LNCAP (cell line): Measurements from ENCODE around the gene PRR4.

ENCODE experiments used
- CTCF ChIP-seq: fragments of 450-650 bp; IDR thresholded peaks from 2 replicates; pipeline ENCODE4 v1.5.1; 2017; ENCODE audit warnings: mild to moderate bottlenecking

Gene PRR4, protein sequence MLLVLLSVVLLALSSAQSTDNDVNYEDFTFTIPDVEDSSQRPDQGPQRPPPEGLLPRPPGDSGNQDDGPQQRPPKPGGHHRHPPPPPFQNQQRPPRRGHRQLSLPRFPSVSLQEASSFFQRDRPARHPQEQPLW

GRCh38 chr12:10849425-10849878 lies at the start of gene PRR4:
Gene PRR4 (minus strand): TSS chr12:10849475. CDS start chr12:10849437, 38 bp downstream.
- TF ChIP-seq CTCF = no peak

- TF ChIP-seq CTCF = no peak
Observed at GRCh38 chr12:10896854-10897253, 47.6 kb upstream of the PRR4 start.

DNA sequence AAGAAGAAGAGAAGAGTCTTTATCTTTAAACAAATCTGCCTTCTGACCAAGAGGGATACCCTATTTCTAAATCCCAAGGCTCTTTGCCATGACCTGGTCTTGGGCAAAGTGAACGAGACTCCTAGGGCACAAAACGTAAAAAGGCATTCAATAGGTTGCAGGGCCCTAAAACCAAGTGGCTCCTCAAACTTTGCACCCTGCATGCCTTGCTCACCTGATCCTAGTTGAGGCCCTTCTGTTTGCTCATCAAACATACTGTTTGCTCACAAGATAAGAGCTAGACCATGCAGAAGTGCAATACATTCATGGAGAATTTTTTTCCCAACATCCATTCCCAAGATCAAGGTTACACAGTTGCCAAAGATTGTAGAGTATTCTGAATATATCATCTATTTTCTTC lies 42.7 kb upstream of the PRR4 start:
- TF ChIP-seq CTCF = no peak

DNA sequence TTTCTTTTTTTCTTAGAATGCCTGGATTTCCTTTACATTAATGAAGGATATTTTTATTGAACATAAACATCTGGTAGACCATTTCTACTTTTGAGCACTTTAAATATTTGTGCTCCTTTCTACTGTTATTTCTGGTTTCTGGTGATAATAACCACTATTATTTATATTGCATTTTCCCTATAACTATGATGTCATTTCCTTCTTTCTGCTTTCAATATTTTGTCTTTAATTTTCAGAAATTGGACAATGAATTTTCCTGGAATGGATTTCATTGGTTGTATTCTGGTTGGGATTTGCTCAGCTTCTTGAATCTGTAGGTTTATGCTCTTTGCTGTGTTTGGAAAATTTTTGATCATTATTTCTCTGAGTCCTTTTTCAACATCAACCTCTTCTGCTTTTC lies 40.0 kb upstream of the PRR4 start:
- TF ChIP-seq CTCF = no peak

GRCh38 chr12:10884086-10884725 lies 34.9 kb upstream of the PRR4 start, which contains the start of gene PRH1:
Gene PRH1 (minus strand): TSS chr12:10884255. CDS start chr12:10884217, 38 bp downstream.
- no peak for TF ChIP-seq CTCF

- no peak for TF ChIP-seq CTCF
Observed at GRCh38 chr12:10873378-10873777, 24.1 kb upstream of the PRR4 start.

- peak; percentile 81 for TF ChIP-seq CTCF
Observed at GRCh38 chr12:10867381-10867780, 18.1 kb upstream of the PRR4 start.
